CD4-positive, alpha-beta memory T cell (primary cell): ENCODE results near the gene LRRK1. TPM values are rescaled to one million over a fixed set of nuclear protein-coding genes. Genes with fewer than 3 reads are reported as not detected.
"Not testable (repeated sequence)": the region's sequence is repeated elsewhere in the genome, so short reads cannot be mapped to it uniquely, and the experiment has no call there.

Experiments used
- CTCF ChIA-PET: fragments of 350-600 bp; sonication (Branson Sonifier 250); formaldehyde crosslinking; loops from one replicate; lab custom pipeline; 2021; ENCODE audit warnings: inconsistent platforms; ENCODE audit not compliant: partially characterized antibody; lab: Charles Lee
- POLR2A ChIA-PET: fragments of 350-600 bp; sonication (Branson Sonifier 250); formaldehyde crosslinking; loops from one replicate; lab custom pipeline; 2021; ENCODE audit not compliant: partially characterized antibody; lab: Charles Lee
- DNase-seq, 5 donors: peaks; one replicate each; pipeline versions ENCODE4 v3.0.0 to v3.0.0-alpha.2; 2020 to 2022; ENCODE audit warnings: mixed read lengths in 1 of 5
- H3K27ac ChIP-seq: one replicate; pipeline ENCODE4 v1.7.0; 2013; ENCODE audit warnings: low read depth, low read length
- H3K27me3 ChIP-seq: 2 replicates; pipeline ENCODE4 v1.7.0; 2013; ENCODE audit warnings: mild to moderate bottlenecking, low read length, moderate library complexity; ENCODE audit not compliant: insufficient read depth
- H3K36me3 ChIP-seq: 2 replicates; pipeline ENCODE4 v1.7.0; 2013; ENCODE audit warnings: mild to moderate bottlenecking, low read length, moderate library complexity; ENCODE audit not compliant: insufficient read depth
- H3K4me1 ChIP-seq: 2 replicates; pipeline ENCODE4 v1.7.0; 2013; ENCODE audit warnings: mild to moderate bottlenecking, low read length, moderate library complexity; ENCODE audit not compliant: insufficient read depth
- H3K4me3 ChIP-seq, 2 donors: one replicate each; pipeline ENCODE4 v1.7.0; 2013; ENCODE audit warnings: low read length in 2 of 2, mild to moderate bottlenecking in 1 of 2
- H3K9me3 ChIP-seq, 2 donors: one replicate each; pipeline ENCODE4 v1.7.0; 2013; ENCODE audit warnings: low read length in 2 of 2, control low read depth in 1 of 2; ENCODE audit not compliant: control insufficient read depth in 1 of 2
- H3K27ac Mint-ChIP-seq, 7 donors: one replicate each; pipeline ENCODE4 v1.8.0; 2020 to 2021; ENCODE audit warnings: mixed read lengths in 7 of 7, mild to moderate bottlenecking in 6 of 7, inconsistent platforms in 3 of 7, moderate library complexity in 3 of 7
- H3K27me3 Mint-ChIP-seq, 2 donors: one replicate each; pipeline ENCODE4 v1.8.0; 2020 to 2021; ENCODE audit warnings: mixed read lengths in 2 of 2
- H3K36me3 Mint-ChIP-seq, 2 donors: one replicate each; pipeline ENCODE4 v1.8.0; 2020 to 2021; ENCODE audit warnings: mixed read lengths in 2 of 2, inconsistent platforms in 1 of 2, mild to moderate bottlenecking in 1 of 2
- H3K4me1 Mint-ChIP-seq, 4 donors: one replicate each; pipeline ENCODE4 v1.8.0; 2020 to 2021; ENCODE audit warnings: mixed read lengths in 4 of 4, mild to moderate bottlenecking in 1 of 4
- H3K4me3 Mint-ChIP-seq, 8 donors: one replicate each; pipeline ENCODE4 v1.8.0; 2020 to 2021; ENCODE audit warnings: mixed read lengths in 8 of 8, mild to moderate bottlenecking in 7 of 8, moderate library complexity in 6 of 8, inconsistent platforms in 3 of 8
- H3K9me3 Mint-ChIP-seq, 8 donors: one replicate each; pipeline ENCODE4 v1.8.0; 2020 to 2021; ENCODE audit warnings: mixed read lengths in 8 of 8, mild to moderate bottlenecking in 5 of 8, inconsistent platforms in 3 of 8, moderate library complexity in 1 of 8
- intact Hi-C: fragments of 100-400 bp; cut with micrococcal nuclease; formaldehyde crosslinking; loops from one replicate; pipeline ENCODE4 v1.15.1; 2023
- polyA plus RNA-seq, 2 donors: library from polyadenylated mRNA; unstranded; fragments of 300-500 nt; fragmentation: Illumina TruSeq; gene quantifications; one replicate each; pipeline ENCODE4 v1.2.3, GENCODE V29; 2021
- total RNA-seq, 2 experiments: library from RNA; stranded (reverse); gene quantifications; one replicate each; pipeline ENCODE4 v1.2.3, GENCODE V29; 2021

Gene LRRK1
- total and polyA plus RNA-seq, 4 experiments from 2014 or later: 0.50 to 0.58 (median 0.53) TPM; not detected in 1

DNA sequence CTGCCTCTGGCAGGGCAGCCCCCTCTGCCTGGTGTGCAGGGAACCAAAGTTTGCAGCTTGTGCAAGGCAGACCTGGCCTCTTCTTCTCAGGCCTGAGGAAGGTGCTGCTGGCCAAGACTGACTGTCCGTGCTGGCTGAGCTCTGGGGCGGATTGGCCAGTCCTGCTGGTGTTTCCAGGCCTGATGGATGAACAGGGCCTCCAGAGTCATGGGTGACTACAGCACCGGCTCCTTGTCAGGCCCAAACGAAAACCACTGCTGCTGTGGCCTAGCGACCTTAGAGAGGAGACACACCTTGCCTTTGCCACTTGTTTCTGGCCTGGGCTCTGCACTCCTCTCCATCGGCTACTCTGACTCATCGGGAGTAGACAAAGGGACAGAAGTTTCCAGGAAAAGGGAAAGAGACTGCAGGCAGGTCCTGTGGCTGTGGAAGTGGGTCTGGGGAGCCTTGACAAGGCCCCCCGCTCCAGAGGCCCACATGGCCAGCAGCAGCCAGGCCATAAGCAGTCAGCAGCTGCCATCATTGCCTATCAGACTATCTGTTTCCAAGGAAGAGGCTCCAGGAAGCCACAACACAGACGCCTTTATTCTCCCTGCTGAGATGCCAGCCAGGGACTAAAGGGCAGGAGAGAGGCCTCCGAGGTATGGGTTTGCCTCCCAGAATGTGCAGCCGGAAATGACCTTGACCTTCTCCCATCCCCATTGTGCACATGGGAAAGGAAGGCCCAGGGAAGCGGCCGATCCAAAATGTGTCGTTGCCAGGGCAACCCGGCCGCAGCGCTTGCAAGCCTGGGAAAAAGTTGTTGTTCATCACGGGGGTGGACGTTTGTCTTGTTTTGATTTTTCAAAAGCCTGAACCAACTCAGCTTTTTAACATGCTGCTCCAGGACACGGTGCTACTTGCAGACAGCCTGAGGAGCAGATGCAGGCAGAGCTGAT is 172.2 kb downstream of the LRRK1 start:
- Histone ChIP-seq H3K4me3 (no peak overlapping the region), H3K27me3 (no peaks in the 10 kb centered on the region), H3K36me3 (no peaks in the 10 kb centered on the region), H3K9me3 (no peaks in the 10 kb centered on the region), H3K4me1 (no peaks in the 10 kb centered on the region), H3K27ac (no peak overlapping the region)
- Mint-ChIP-seq H3K36me3 (no peaks in the 10 kb centered on the region), H3K4me3 (no peak overlapping the region), H3K9me3 (no peaks in the 10 kb centered on the region), H3K27me3 (peaks cover 3 to 6% of the 10 kb centered on the region in 2 donors), H3K4me1 (peaks cover 0 to 2% (median 0%) of the 10 kb centered on the region in 4 donors), H3K27ac (no peak overlapping the region)
- DNase-seq: no peak
- ChIA-PET CTCF (interaction anchor here (1.4 to 3.3 kb wide), 6 partner anchors 10 to 169 kb away, joined by 4 to 39 read pairs (median 10); partner anchors contain the start of gene CHSY1), POLR2A (no interaction called here)
- intact Hi-C loops: no loop called here

DNA sequence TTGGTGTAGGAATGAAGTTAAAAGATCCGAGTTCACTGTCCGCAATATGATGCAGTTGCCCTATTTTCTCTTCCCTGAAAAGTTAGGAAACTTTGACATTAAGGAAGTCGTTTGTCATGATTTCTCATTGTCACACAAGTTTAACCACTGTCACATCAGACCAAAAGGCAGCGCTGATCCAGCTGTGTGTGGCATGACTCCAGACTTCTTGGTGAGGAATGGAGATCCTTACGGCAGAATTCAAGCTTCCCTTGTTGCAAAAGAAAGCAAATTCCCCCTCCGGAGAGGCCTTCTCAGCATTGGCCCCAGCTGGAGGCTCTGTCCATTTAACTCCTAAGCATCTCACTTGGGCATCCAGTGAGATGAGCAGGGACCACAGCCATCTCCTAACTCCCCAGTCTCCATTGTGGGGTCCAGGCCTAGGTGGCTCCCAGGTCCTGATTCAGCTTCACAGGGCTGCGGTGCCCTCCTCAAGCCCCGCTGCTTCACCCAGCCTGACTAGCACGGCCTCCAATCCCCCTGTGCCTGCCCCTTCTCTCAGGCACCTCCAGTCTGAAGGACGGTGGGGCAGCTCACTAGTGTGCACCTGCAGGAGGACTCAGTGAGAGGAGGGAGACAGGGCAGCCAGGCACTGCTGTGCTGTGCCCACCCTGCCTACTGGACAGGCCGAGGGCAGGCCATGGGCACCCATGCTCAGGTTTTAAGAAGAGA is 173.2 kb downstream of the LRRK1 start:
- Mint-ChIP-seq H3K4me1 (peaks cover 0 to 2% (median 0%) of the 10 kb centered on the region in 4 donors), H3K36me3 (no peaks in the 10 kb centered on the region), H3K9me3 (no peaks in the 10 kb centered on the region), H3K27ac (no peak overlapping the region), H3K4me3 (no peak overlapping the region), H3K27me3 (peaks cover 5% of the 10 kb centered on the region in 2 donors)
- H3K36me3 ChIP-seq: no peaks in the 10 kb centered on the region
- no peak for DNase-seq
- intact Hi-C loops: no loop called here
- H3K9me3 ChIP-seq: no peaks in the 10 kb centered on the region
- no peaks in the 10 kb centered on the region for H3K27me3 ChIP-seq
- H3K4me3 ChIP-seq: no peak overlapping the region
- POLR2A ChIA-PET: no interaction called here
- no peak overlapping the region for H3K27ac ChIP-seq
- no peaks in the 10 kb centered on the region for H3K4me1 ChIP-seq
- CTCF ChIA-PET: interaction anchor here (1.8 to 3.3 kb wide), 2 partner anchors 76 to 165 kb away, joined by 4 to 39 read pairs; no protein-coding TSS in a partner anchor

DNA sequence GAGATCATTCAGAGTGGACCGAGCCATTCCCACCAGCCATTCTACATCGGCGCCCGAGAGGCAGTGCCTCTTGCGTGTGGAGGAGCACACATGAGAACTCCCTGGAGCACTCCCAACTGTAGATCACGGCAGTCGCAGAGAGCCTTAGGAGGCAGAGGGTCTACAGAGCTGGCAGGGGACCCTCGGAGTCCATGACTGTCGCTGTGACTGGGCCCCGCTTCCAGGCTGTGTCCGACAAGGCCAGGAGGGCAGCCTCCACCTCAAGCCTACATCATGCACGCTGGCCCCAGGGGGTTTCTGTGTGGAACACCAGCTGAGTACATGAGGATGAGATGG is 173.7 kb downstream of the LRRK1 start:
- intact Hi-C loops: no loop called here
- H3K4me3 Mint-ChIP-seq: no peak overlapping the region
- no peaks in the 10 kb centered on the region for H3K9me3 ChIP-seq
- no peaks in the 10 kb centered on the region for H3K36me3 Mint-ChIP-seq
- CTCF ChIA-PET: interaction anchor here (0.7 to 2.7 kb wide), 3 partner anchors 34 to 164 kb away, joined by 3 to 11 read pairs (median 4); no protein-coding TSS in a partner anchor
- no peak overlapping the region for H3K4me3 ChIP-seq
- peaks cover 5% of the 10 kb centered on the region in 2 donors for H3K27me3 Mint-ChIP-seq
- no peaks in the 10 kb centered on the region for H3K4me1 ChIP-seq
- no peak overlapping the region for H3K27ac ChIP-seq
- no peaks in the 10 kb centered on the region for H3K27me3 ChIP-seq
- H3K4me1 Mint-ChIP-seq: peaks cover 0 to 2% (median 0%) of the 10 kb centered on the region in 4 donors
- no peak for DNase-seq
- no peaks in the 10 kb centered on the region for H3K36me3 ChIP-seq
- H3K9me3 Mint-ChIP-seq: no peaks in the 10 kb centered on the region
- no peak overlapping the region for H3K27ac Mint-ChIP-seq
- POLR2A ChIA-PET: no interaction called here

DNA sequence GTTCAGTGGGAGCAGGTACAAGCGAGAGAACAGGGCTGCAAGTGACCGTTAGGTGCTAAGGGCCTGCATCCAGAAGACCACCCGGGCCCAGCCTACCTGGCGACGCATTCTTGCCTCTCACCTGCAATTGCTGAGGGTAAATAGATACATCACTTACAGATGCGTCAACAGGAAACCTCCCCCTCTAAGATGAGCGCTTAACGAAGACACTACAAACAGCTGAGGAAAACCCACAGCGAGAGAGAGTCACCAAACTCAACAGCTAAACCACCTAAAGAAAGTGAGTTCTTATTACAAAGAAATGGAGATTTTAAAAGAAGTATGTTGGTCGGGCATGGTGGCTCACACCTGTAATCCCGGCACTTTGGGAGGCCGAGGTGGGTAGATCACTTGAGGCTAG is 174.8 kb downstream of the LRRK1 start:
- no peaks in the 10 kb centered on the region for H3K9me3 Mint-ChIP-seq
- no peaks in the 10 kb centered on the region for H3K4me1 ChIP-seq
- H3K4me1 Mint-ChIP-seq: peaks cover 0 to 3% (median 0%) of the 10 kb centered on the region in 4 donors
- H3K27me3 Mint-ChIP-seq: peaks cover 5% of the 10 kb centered on the region in 2 donors
- no peak overlapping the region for H3K27ac Mint-ChIP-seq
- H3K36me3 ChIP-seq: no peaks in the 10 kb centered on the region
- ChIA-PET POLR2A (no interaction called here), CTCF (interaction anchor here (1.1 to 2.7 kb wide), 3 partner anchors 25 to 168 kb away, joined by 3 to 11 read pairs (median 4); no protein-coding TSS in a partner anchor)
- H3K36me3 Mint-ChIP-seq: no peaks in the 10 kb centered on the region
- H3K4me3 ChIP-seq: no peak overlapping the region
- no peaks in the 10 kb centered on the region for H3K9me3 ChIP-seq
- no peak overlapping the region for H3K27ac ChIP-seq
- no peaks in the 10 kb centered on the region for H3K27me3 ChIP-seq
- H3K4me3 Mint-ChIP-seq: no peak overlapping the region
- no peak for DNase-seq
- intact Hi-C loops: no loop called here

DNA sequence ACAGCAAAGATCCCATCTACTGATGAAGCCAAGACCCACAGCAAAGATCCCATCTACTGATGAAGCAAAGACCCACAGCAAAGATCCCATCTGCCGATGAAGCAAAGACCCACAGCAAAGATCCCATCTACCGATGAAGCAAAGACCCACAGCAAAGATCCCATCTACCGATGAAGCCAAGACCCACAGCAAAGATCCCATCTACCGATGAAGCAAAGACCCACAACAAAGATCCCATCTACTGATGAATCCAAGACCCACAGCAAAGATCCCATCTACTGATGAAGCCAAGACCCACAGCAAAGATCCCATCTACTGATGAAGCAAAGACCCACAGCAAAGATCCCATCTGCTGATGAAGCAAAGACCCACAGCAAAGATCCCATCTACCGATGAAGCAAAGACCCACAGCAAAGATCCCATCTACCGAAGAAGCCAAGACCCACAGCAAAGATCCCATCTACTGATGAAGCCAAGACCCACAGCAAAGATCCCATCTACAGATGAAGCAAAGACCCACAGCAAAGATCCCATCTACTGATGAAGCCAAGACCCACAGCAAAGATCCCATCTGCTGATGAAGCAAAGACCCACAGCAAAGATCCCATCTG is 176.7 kb downstream of the LRRK1 start:
- H3K4me3 Mint-ChIP-seq, intact Hi-C loops, CTCF ChIA-PET, H3K4me1 ChIP-seq, POLR2A ChIA-PET, H3K27ac ChIP-seq, H3K36me3 Mint-ChIP-seq, H3K4me3 ChIP-seq, DNase-seq, H3K27me3 ChIP-seq, H3K4me1 Mint-ChIP-seq, H3K36me3 ChIP-seq, H3K9me3 Mint-ChIP-seq, H3K27me3 Mint-ChIP-seq, H3K9me3 ChIP-seq, H3K27ac Mint-ChIP-seq: not testable (repeated sequence)

DNA sequence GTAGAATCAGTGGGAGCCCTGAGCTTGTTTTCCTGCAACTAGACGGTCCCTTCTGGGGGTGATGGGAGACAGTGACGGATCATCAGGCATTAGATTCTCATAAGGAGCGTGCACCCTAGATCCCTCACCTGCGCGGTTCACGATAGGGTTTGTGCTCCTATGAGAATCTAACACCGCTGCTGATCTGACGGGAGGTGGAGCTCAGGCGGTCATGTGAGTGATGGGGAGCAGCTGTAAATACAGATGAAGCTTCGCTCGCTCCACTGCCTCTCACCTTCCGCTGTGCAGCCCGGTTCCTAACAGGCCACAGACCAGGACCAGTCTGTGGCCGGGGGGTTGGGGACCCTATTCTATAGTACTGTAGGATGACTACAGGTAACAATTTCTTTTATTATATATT is 178.0 kb downstream of the LRRK1 start:
- Mint-ChIP-seq H3K27ac (no peak overlapping the region), H3K27me3 (peaks cover 1 to 5% of the 10 kb centered on the region in 2 donors), H3K4me1 (peaks cover 0 to 1% (median 0%) of the 10 kb centered on the region in 4 donors), H3K9me3 (peaks cover 0 to 2% (median 0%) of the 10 kb centered on the region in 8 donors), H3K36me3 (no peaks in the 10 kb centered on the region), H3K4me3 (no peak overlapping the region)
- H3K4me3 ChIP-seq: no peak overlapping the region
- no peak for DNase-seq
- ChIA-PET POLR2A (no interaction called here), CTCF (interaction anchor here (1.2 kb wide), 1 partner anchor 161 kb away, joined by 3 read pairs; no protein-coding TSS in a partner anchor)
- intact Hi-C loops: no loop called here
- no peaks in the 10 kb centered on the region for H3K9me3 ChIP-seq
- H3K27me3 ChIP-seq: no peaks in the 10 kb centered on the region
- no peaks in the 10 kb centered on the region for H3K36me3 ChIP-seq
- no peaks in the 10 kb centered on the region for H3K4me1 ChIP-seq
- no peak overlapping the region for H3K27ac ChIP-seq

DNA sequence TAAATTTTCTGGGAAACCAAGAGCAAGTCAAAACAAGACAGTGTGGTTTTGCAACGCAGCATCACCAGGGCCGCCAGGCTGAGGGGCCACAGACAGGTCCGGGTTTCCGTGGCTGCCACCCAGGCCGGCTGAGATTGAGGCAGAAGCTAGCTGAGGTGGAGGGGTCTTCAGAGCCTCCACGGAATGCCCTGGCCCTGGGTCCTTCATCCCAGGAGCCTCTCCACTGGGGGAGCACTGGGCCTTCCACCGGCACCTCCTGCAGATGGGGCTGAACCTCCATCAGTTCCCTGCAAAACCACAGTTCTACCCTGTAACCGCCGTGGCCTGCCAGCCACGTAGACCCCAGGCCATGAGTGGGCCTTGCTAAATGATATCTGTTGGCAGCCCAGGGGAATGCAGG is 180.0 kb downstream of the LRRK1 start:
- intact Hi-C loops: no loop called here
- Histone ChIP-seq H3K27me3 (no peaks in the 10 kb centered on the region), H3K4me1 (no peaks in the 10 kb centered on the region), H3K9me3 (no peaks in the 10 kb centered on the region), H3K4me3 (no peak overlapping the region), H3K36me3 (no peaks in the 10 kb centered on the region), H3K27ac (no peak overlapping the region)
- Mint-ChIP-seq H3K36me3 (no peaks in the 10 kb centered on the region), H3K27me3 (peaks cover 1 to 5% of the 10 kb centered on the region in 2 donors), H3K27ac (no peak overlapping the region), H3K4me1 (peaks cover 0 to 1% (median 0%) of the 10 kb centered on the region in 4 donors), H3K9me3 (peaks cover 0 to 2% (median 0%) of the 10 kb centered on the region in 8 donors), H3K4me3 (no peak overlapping the region)
- no peak for DNase-seq
- ChIA-PET POLR2A (no interaction called here), CTCF (no interaction called here)
